Measurements from ENCODE around the gene NRTN. TPM values are rescaled to one million over a fixed set of nuclear protein-coding genes. Genes with fewer than 3 reads are reported as not detected.

Gene NRTN
- total RNA-seq, 4 donors from 2014 or later: 0.82 to 3.8 (median 1.5) TPM

DNA sequence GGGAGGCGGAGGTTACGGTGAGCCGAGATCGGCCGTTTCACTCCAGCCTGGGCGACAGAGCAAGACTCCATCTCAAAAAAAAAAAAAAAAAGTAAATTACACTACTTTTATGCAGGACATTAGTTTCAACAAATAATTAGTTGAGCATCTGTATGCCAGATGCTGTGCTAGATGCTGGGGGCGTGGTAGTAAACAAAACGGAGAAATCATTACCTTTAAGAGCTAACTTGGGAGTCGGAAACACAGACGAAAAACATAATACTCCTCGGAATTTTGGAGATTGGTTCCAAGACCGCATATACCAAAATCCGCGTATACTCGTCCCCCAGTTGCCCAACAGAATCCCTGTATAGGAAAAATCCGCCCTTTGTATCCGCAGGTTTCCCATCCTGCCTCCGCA is 12.6 kb upstream of the NRTN start:
- intact Hi-C loops (cut with DNase I; ENCODE audit: low total_unique reads): no loop called here

DNA sequence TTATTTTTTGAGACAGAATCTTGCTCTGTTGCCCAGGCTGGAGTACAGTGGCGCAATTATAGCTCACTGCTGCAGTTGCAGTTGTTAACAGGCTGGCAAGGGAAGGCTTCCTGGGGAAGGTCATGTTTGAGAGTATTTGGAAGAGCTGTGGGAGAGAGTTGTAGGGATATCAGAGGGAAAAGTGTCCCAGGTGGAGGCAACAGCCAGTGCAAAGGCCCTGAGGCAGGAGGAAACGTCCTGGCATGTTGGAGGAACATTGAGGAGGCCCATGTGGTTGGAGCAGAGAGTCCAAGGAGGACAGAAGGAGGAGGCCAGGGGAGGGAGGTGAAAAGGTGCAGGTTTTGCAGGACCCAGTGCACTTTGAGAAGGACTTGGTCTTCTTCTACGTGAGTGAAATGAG is 11.7 kb upstream of the NRTN start:
- H3K9me3 ChIP-seq: no peaks in the 10 kb centered on the region
- intact Hi-C loops (cut with DNase I; ENCODE audit: low total_unique reads) (no loop called here), in situ Hi-C loops (cut with MboI; ENCODE audit: low pct_ligation_motif_present in 1 of 4, low pct_unique_long_range_greater_than_20kb in 1 of 4, low sequenced_read_pairs in 3 of 4) (no loop called here)
- H3K36me3 ChIP-seq: peaks cover 0 to 15% (median 3%) of the 10 kb centered on the region in 4 donors
- H3K4me1 ChIP-seq: peaks cover 0 to 7% (median 6%) of the 10 kb centered on the region in 4 donors
- DNase-seq: no peak
- H3K4me3 ChIP-seq: no peak overlapping the region
- TF ChIP-seq EP300 (IDR thresholded peaks at IDR 0.05; ENCODE audit: low read depth) (no peak), POLR2AphosphoS5 (IDR thresholded peaks at IDR 0.05) (no peak), POLR2A (IDR thresholded peaks at IDR 0.05) (no peak)
- TF ChIP-seq, protein P1, sequence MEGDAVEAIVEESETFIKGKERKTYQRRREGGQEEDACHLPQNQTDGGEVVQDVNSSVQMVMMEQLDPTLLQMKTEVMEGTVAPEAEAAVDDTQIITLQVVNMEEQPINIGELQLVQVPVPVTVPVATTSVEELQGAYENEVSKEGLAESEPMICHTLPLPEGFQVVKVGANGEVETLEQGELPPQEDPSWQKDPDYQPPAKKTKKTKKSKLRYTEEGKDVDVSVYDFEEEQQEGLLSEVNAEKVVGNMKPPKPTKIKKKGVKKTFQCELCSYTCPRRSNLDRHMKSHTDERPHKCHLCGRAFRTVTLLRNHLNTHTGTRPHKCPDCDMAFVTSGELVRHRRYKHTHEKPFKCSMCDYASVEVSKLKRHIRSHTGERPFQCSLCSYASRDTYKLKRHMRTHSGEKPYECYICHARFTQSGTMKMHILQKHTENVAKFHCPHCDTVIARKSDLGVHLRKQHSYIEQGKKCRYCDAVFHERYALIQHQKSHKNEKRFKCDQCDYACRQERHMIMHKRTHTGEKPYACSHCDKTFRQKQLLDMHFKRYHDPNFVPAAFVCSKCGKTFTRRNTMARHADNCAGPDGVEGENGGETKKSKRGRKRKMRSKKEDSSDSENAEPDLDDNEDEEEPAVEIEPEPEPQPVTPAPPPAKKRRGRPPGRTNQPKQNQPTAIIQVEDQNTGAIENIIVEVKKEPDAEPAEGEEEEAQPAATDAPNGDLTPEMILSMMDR (IDR thresholded peaks at IDR 0.05): no peak
- 89% methylated on average over 3 of the region's 3 CpGs for WGBS, 2 donors (ENCODE audit: low coverage in 1 of 2)
- H3K27me3 ChIP-seq: no peaks in the 10 kb centered on the region
- H3K27ac ChIP-seq: no peak overlapping the region

More for the DNA sequence above, 12.6 kb upstream of the NRTN start:
- Histone ChIP-seq H3K4me1 (peaks cover 0 to 7% (median 6%) of the 10 kb centered on the region in 4 donors), H3K4me3 (no peak overlapping the region), H3K27ac (no peak overlapping the region), H3K27me3 (no peaks in the 10 kb centered on the region), H3K9me3 (no peaks in the 10 kb centered on the region), H3K36me3 (peaks cover 0 to 24% (median 7%) of the 10 kb centered on the region in 4 donors)
- TF ChIP-seq, protein P1 (IDR thresholded peaks at IDR 0.05): no peak
- no peak for TF ChIP-seq EP300 (IDR thresholded peaks at IDR 0.05; ENCODE audit: low read depth)
- no peak for TF ChIP-seq POLR2AphosphoS5 (IDR thresholded peaks at IDR 0.05)
- no peak for TF ChIP-seq POLR2A (IDR thresholded peaks at IDR 0.05)
- in situ Hi-C loops (cut with MboI; ENCODE audit: low pct_ligation_motif_present in 1 of 4, low pct_unique_long_range_greater_than_20kb in 1 of 4, low sequenced_read_pairs in 3 of 4): no loop called here
- no peak for DNase-seq
- WGBS, 2 donors (ENCODE audit: low coverage in 1 of 2): 94 to 96% methylated on average over 15 to 18 of the region's 18 CpGs

DNA sequence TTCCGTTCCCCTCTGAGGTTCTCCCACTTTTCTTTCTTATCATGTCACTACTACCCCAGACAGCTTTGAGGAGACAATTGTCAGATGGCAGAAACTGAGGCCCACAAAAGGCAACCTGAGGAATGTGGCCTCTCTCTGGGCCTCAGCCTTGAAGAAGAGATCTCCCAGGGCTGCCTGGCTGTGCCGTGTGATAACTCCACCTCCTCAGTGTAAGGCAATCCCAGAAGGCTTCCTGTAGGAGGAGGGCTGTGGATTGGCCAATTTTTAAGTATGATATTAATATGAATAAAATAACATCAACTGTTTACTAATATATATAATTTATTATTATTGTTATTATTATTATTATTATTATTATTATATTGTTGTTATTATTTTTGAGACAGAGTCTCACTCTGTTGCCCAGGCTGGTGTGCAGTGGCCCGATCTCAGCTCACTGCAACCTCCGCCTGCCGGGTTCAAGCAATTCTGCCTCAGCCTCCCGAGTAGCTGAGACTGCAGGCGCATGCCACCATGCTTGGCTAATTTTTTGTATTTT is 9.4 kb upstream of the NRTN start:
- Histone ChIP-seq H3K27ac (no peak overlapping the region), H3K4me1 (no peaks in the 10 kb centered on the region), H3K4me3 (no peak overlapping the region), H3K36me3 (no peaks in the 10 kb centered on the region), H3K9me3 (no peaks in the 10 kb centered on the region), H3K27me3 (no peaks in the 10 kb centered on the region)
- no peak for DNase-seq
- TF ChIP-seq POLR2AphosphoS5 (IDR thresholded peaks at IDR 0.05) (no peak), POLR2A (IDR thresholded peaks at IDR 0.05) (no peak), EP300 (IDR thresholded peaks at IDR 0.05; ENCODE audit: low read depth) (no peak)
- TF ChIP-seq, protein P1 (IDR thresholded peaks at IDR 0.05): no peak
- in situ Hi-C loops (cut with MboI; ENCODE audit: low pct_ligation_motif_present in 1 of 4, low pct_unique_long_range_greater_than_20kb in 1 of 4, low sequenced_read_pairs in 3 of 4) (no loop called here), intact Hi-C loops (cut with DNase I; ENCODE audit: low total_unique reads) (no loop called here)
- 95 to 98% methylated on average over 6 to 7 of the region's 7 CpGs for WGBS, 2 donors (ENCODE audit: low coverage in 1 of 2)

DNA sequence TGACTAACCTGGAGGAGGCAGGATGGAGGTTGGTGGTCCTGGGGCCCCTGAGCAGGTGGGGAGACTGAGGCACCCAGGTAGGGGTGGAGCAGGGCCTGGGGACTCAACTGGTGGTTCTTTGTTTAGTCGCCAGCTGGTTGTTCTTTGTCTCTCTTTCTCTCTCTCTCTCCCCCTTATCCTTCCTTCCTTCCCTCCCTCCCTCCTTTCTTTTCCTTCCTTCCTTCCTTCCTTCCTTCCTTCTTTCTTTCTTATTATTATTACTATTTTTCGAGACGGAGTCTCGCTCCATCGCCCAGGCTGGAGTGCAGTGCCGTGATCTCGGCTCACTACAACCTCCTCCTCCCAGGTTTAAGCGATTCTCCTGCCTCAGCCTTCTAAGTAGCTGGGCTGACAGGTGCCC is 6.6 kb upstream of the NRTN start:
- intact Hi-C loops (cut with DNase I; ENCODE audit: low total_unique reads) (no loop called here), in situ Hi-C loops (cut with MboI; ENCODE audit: low pct_ligation_motif_present in 1 of 4, low pct_unique_long_range_greater_than_20kb in 1 of 4, low sequenced_read_pairs in 3 of 4) (no loop called here)
- Histone ChIP-seq H3K27me3 (peaks cover 13% of the 10 kb centered on the region), H3K4me1 (peaks cover 0 to 5% (median 2%) of the 10 kb centered on the region in 4 donors), H3K36me3 (no peaks in the 10 kb centered on the region), H3K9me3 (no peaks in the 10 kb centered on the region), H3K4me3 (no peak overlapping the region), H3K27ac (no peak overlapping the region)
- WGBS, 2 donors (ENCODE audit: low coverage in 1 of 2): 84 to 89% methylated on average over 3 to 8 of the region's 8 CpGs
- no peak for TF ChIP-seq POLR2AphosphoS5 (IDR thresholded peaks at IDR 0.05)
- no peak for TF ChIP-seq POLR2A (IDR thresholded peaks at IDR 0.05)
- no peak for TF ChIP-seq EP300 (IDR thresholded peaks at IDR 0.05; ENCODE audit: low read depth)
- TF ChIP-seq, protein P1 (IDR thresholded peaks at IDR 0.05): no peak
- no peak for DNase-seq

Data from transverse colon (tissue), 4 donors.